DMS53 (cell line): ENCODE data around the gene SEC14L1.
"Not testable (repeated sequence)": the region's sequence is repeated elsewhere in the genome, so short reads cannot be mapped to it uniquely, and the experiment has no call there.

Source experiments
- DNase-seq: peaks from one replicate; lab custom pipeline; 2025; lab: John Stamatoyannopoulos, UW

The SEC14L1 gene

DNA sequence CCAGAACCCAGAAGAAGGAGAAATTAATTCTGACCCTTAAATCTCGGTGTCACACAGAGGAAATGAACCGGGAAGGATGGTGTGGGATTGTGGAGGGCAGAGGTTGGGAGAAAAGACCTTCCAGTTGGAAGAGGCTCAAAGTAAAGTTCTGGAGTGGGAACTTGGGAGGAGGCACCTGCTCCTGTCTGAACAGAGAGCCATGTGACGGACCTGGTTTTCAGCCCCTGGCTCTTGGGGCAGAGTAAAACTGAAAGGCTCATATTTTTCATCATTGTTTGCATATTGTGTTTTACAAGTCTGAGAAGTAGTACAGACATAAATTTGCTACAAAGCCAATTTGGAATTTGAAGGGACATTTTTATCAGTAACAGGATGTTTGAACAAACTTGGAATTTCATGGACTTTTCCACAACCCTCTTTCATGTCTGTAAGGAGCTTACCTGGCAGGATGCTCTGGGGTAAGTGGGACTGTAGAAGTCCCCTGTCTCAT lies 24.4 kb upstream of the SEC14L1 start:
- no peak for DNase-seq

DNA sequence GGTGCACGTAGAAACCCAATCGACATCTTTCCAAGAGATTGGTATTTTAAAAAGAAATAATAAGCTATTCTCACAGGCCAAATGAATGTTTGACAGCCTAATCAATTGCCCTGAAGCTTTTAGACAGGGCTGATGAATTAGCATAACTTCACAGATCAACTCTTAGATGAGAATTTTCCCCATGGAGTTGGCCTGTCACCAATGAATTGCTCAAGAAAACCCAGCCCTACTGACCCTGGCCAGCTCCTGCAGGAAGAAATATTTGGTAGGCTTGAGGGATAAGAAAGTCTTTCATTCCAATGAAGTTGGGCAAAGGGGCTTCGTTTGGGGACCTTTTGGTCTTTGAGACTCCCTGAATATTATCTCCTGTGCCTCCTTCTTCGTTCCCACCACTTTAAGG lies 23.4 kb upstream of the SEC14L1 start:
- no peak for DNase-seq

DNA sequence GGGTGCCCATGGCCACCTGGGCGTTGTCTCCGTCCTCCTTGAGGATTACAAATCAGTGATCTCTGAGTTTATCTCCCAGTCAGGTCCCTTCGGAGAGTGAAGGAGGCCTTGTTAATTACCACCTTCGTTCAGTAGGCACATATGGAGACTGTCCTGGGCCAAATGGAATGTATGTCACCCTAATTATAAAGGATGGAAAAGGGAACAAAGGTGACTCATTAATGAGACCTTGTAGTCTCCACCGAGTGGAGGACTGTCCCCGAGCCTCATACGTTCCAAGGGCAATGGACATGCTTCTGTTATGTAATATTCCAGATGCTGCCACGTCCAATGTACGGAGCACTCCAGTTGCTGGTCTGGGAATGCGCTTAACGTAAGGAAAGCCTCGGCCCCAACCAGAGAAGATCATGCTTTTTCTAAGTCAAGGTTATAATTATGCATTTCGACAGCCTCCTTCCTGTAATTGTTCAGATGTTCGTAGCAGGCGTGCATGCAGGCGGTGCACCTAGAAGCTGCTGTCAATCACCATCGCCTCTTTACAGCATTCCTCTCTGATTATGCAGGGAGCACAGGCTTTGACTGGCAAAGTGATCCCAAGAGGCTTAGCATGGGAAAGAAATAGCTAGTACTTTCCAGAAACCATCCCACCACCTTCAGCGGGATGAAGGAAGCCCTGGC lies 22.4 kb upstream of the SEC14L1 start:
- no peak for DNase-seq

GRCh38 chr17:77119668-77120301 lies 21.0 kb upstream of the SEC14L1 start:
- no peak for DNase-seq

DNA sequence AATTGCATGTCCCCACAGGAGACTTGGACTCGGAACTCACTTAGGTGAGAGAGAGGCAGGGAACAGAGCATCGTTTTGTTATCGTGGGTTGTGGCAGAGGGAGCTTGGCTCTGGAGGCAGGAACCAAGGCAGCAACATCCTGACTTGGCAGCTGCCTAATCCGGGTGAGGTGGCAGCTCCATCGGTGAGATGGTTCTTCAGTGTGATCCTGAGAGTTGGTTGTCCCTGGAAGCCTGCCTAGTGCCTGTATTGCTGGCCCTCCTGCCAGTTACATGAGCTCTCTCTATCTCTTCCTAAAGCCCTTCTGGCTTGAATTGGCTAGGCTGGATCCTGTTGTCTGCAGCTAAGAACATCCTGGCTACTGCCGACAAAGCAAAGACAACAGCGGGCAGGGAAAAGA lies 19.9 kb upstream of the SEC14L1 start:
- no peak for DNase-seq

DNA sequence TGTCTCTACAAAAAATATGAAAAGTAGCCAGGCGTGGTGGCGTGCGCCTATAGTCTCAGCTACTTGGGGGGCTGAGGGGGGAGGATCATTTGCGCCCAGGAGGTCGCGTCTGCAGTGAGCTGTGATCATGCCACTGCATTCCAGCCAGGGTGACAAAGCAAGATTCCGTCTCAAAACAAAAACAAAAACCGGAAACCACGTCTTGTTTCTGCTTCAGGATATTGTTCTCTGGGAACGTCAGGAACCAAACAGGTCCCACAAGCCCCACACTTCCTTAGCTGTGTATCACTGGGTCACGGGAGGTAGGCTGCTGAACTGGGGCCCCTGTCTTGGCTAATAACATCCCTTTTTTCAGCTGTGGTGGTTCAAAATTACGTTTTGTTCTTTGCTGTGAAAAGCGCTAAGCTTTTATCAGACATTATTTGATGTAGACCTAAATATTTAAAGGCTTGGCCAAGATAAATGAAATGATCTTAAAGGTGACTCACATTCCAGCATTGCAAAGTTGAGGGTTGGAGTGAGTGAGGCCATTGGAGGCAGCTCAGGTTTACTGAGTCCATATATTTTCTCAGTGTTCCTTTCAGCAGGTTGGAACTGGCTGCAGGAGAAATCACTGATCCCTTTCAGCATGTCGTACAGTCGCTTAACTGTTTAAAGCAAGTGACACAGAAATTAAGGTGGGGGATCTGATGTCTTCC lies 16.4 kb upstream of the SEC14L1 start:
- no peak for DNase-seq

DNA sequence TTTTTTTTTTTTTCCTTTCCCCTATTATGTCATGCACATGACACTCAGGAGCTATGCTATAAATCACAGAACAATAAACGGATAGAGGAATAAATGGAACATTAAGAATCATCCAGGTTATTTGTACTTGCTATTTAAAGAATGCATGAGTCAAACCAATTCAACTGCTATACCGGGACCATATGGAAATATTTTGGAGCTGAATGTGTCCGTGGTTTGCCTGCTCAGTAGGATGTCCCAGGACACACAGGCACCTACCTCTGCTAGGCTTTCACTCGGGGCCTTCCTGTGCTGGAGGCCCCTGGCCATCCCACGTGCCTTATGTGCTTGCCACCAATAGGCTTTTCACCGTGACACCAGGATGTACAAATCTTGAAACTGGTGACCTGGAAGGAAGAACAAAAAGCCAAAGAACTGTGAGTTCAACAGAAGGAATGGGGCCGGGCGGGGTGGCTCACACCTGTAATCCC lies 15.3 kb upstream of the SEC14L1 start:
- peak; percentile 37 for DNase-seq

DNA sequence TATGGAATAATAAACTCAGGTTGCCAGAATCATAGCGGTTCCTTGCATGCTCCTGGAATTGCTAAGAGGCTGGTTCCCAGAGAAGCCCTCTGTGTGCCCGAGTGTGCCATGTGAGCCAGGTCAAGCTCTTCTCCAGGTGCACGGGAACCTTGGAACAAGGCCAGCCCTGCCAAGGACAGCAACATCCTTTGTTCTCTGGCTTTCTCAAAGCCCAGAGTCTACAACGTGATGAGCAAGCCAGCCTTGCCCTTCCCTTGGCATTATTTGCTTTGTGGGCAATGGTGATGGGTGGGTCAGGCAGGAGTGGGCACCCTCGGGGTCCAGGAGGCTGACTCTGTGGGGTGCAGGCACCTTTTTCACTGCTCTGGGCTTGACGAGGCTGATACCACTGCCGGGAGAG lies 14.2 kb upstream of the SEC14L1 start:
- DNase-seq = peak; percentile 92

DNA sequence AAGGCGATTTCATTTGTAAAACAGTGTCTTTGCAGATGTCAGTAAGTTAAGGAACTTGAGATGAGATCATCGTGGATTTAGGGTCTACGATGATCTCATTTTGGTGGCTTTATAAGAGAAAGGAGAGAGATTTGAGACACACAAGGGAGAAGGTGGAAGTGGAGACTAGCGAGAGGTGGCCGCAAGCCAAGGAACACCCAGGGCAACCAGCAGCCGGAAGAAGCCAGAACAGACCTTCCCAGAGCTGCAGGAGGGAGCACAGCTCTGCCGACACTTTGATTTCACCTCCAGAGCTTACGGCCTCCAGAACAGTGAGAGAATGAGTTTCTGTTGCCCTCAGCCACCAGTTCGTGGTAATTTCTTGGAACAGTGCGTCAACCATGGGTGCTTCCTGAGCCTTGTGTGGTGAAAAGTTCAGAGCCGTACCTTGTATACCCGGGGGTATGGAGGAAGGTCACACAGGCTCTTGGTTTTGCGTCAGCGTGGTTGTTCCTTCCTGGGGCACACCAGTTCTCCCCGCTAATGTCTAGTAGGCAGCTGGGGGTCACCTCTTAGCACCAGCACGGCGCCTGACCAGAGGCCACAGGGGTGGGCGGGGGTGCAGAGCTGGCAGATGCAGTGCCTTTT lies 12.9 kb upstream of the SEC14L1 start:
- no peak for DNase-seq

- no peak for DNase-seq
Measured at GRCh38 chr17:77128896-77129567, 11.7 kb upstream of the SEC14L1 start.

DNA sequence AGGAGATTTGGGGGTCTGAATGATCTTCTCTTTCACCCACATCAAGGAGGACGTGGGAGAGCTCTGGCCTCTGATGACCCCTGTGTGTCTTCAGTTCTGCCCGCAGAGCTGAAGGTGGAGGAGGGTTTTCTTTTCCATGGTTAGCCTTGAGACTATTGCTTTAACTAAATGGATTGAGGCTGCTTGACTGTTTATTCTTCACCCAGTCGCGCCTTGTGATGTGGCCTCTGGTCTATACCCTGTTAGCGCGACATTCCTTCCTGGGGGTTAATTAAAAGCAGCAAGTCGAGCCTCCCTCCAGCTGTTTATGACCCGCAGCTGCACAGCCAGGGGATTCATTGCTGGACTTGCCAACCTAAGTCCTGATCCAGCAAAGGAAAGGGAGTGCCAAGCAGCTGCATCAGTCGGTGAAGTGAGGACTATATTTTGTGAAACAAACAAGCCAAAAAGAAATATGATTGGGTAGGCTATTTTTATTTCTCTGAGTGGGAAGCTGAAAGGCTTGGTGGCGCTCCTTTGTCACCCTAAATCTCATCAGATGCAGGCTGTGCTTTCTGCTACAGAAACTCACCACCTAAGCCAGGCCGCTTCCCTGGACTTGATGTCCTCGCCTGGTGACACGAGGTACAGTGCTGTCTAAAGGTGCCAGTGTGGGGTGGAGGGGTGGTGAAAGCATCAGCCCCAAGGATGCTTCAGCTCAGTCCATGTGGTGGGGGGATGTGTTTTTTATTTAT lies 11.0 kb upstream of the SEC14L1 start:
- no peak for DNase-seq

DNA sequence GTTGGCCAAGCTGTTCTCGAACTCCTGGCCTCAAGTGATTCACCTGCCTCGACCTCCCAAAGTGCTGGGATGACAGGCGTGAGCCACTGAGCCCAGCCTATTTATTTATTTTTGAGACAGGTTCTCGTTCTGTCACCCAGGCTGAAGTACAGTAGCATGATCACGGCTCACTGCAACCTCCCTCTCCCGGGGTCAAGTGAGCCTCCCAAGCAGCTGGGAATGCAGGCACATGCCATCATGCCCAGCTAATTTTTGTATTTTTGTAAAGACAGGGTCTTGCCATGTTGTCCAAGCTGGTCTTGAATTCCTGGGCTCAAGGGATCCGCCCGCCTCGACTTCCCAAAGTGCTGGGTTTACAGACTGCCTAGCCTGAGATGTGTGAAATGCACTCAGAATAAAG lies 10.2 kb upstream of the SEC14L1 start:
- DNase-seq = no peak

GRCh38 chr17:77131904-77132303 lies 8.9 kb upstream of the SEC14L1 start:
- no peak for DNase-seq

GRCh38 chr17:77132411-77133086 lies 8.2 kb upstream of the SEC14L1 start:
- no peak for DNase-seq

DNA sequence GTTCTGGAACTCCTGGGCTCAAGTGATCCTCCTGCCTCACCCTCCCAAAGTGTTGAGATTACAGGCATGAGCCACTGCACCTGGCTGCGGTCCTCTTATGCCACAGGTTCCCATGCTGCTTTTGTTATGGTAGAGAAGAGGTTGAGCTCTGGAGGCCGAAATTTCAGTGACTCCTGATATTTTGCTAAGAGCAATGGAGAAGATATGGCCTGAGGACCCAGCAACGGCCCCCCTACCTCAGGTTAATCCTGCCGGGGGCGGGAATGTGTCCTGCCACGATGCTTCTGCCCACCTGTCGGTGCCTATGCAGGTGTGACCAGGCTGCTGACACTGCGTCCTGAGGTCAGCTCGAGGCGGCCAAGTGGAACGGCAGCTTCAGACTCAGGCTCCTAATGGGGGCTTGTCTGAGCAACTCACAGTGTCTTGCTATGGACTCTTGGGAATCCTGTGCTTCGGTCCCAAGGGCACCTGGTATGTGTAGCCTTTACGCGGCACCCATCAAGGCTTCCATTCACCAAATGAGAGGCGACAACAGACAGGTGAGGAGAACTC lies 7.6 kb upstream of the SEC14L1 start:
- no peak for DNase-seq

GRCh38 chr17:77136420-77136767 lies 4.4 kb upstream of the SEC14L1 start:
- DNase-seq = no peak

- DNase-seq = no peak
Measured at GRCh38 chr17:77137111-77137510, 3.7 kb upstream of the SEC14L1 start.

- not testable (repeated sequence) for DNase-seq
Measured at GRCh38 chr17:77137886-77138285, 2.9 kb upstream of the SEC14L1 start.

GRCh38 chr17:77140166-77140877 lies 447 bp upstream of the SEC14L1 start:
- DNase-seq = peak; percentile 99
